Pancreas (tissue), 10 donors: Measurements from ENCODE around the gene ZBTB46. TPM values are rescaled to one million over a fixed set of nuclear protein-coding genes. Genes with fewer than 3 reads are reported as not detected.

Experiments
- ATAC-seq, 4 donors: fragments of 200-7000 bp; cut with Tn5 transposase; one replicate each; pipeline versions ENCODE4 v1.8.0 to v1.9.1; 2020; ENCODE audit warnings: mild to moderate bottlenecking in 4 of 4, moderate library complexity in 4 of 4
- DNase-seq, 6 donors: peaks; one replicate each; pipeline ENCODE4 v3.0.0-alpha.2; 2020
- FAIRE-seq: peaks from 2 replicates; lab custom pipeline; 2012; peaks lifted over from hg19 to GRCh38; lab: Jason Lieb, UNC
- H3K27ac ChIP-seq, 4 donors: fragments of 200-600 bp; sonication (generic); 1 replicate in 3 of 4; 2 replicates in 1 of 4; pipeline versions ENCODE4 v1.5.0 to v1.8.0; 2020
- H3K27me3 ChIP-seq, 4 donors: fragments of 200-600 bp; one replicate each; pipeline ENCODE4 v1.8.0; 2021
- H3K36me3 ChIP-seq, 3 donors: fragments of 200-600 bp; sonication (generic) in 1 of 3; one replicate each; pipeline versions ENCODE4 v1.5.0 to v1.8.0; 2020 to 2021
- H3K4me1 ChIP-seq, 3 donors: fragments of 200-600 bp; one replicate each; pipeline ENCODE4 v1.8.0; 2021
- H3K4me3 ChIP-seq, 4 donors: fragments of 200-600 bp; sonication (generic) in 2 of 4; one replicate each; pipeline versions ENCODE4 v1.5.0 to v1.8.0; 2020 to 2021
- H3K9me3 ChIP-seq, 4 donors: fragments of 200-600 bp; one replicate each; pipeline ENCODE4 v1.8.0; 2021
- CTCF ChIP-seq, 4 donors: fragments of 200-600 bp; sonication (generic) in 3 of 4; IDR thresholded peaks; one replicate each; pipeline versions ENCODE4 v1.5.0 to v1.8.0; 2021; ENCODE audit warnings: antibody characterized with exemption in 4 of 4
- WGBS, 2 donors: extraction: QIAGEN DNeasy Blood & Tissue Kit; methylation state at CpG; one replicate each; pipeline ENCODE4 v1.1.7; 2013; 5-methylcytosine and 5-hydroxymethylcytosine counted together
- intact Hi-C, 3 donors: fragments of 100-400 bp; cut with DNase I; formaldehyde crosslinking; loops; one replicate each; pipeline versions ENCODE4 v1.11.1 to v1.14.2; 2022
- polyA plus RNA-seq, 2 donors: library from polyadenylated mRNA; stranded (reverse); fragments of 200-250 nt; gene quantifications; one replicate each; pipeline ENCODE4 v1.2.3, GENCODE V29; 2013
- total RNA-seq, 6 donors: library from RNA; stranded (reverse); fragmentation: NEBNext Ultra II Directional in 4 of 6; extraction: Animal tissue kit (Norgen Biotek cat#: 25700) in 4 of 6; gene quantifications; one replicate each; pipeline versions ENCODE4 v1.2.1 to v1.2.4, GENCODE V29; 2021 to 2023
- donor health status: healthy with polysubstance abuse.
- donor health status: DM: no; HTN: no; CAD: no; lungs with moderate emphysema.
- donor health status: DM: no; HTN: no; CAD: no.
- donor health status: control.
- donor health status: control.
- donor health status: Bipolar disorder and iron deficiency.
- donor health status: DM: yes; HTN: yes; CAD: no.
- donor health status: DM: no; HTN: no; CAD: no.
- donor health status: DM: no; HTN: no; CAD: no.
- donor health status: DM: yes; HTN: yes; CAD: no.

The ZBTB46 gene
- total and polyA plus RNA-seq, 8 donors: 2.2 to 7.4 (median 3.0) TPM

GRCh38 chr20:63753381-63753780, 77.7 kb downstream of the ZBTB46 start:
- no peak overlapping the region for H3K27ac ChIP-seq
- intact Hi-C loops: no loop called here
- 88 to 90% methylated on average over 13 of the region's 13 CpGs for WGBS, 2 donors
- TF ChIP-seq CTCF (IDR thresholded peaks at IDR 0.05): no peak
- H3K9me3 ChIP-seq: no peaks in the 10 kb centered on the region
- H3K36me3 ChIP-seq: no peaks in the 10 kb centered on the region
- no peak for FAIRE-seq
- no peak overlapping the region for H3K4me3 ChIP-seq
- peak in 1 of 6 donors; percentile 12 for DNase-seq
- no peaks in the 10 kb centered on the region for H3K27me3 ChIP-seq
- ATAC-seq: no peak
- no peaks in the 10 kb centered on the region for H3K4me1 ChIP-seq

- WGBS, 2 donors: 91 to 93% methylated on average over 48 to 50 of the region's 50 CpGs
- H3K9me3 ChIP-seq: no peaks in the 10 kb centered on the region
- H3K27me3 ChIP-seq: no peaks in the 10 kb centered on the region
- H3K27ac ChIP-seq: no peak overlapping the region
- DNase-seq (peak in 1 of 6 donors; percentile 57), ATAC-seq (no peak), FAIRE-seq (no peak)
- H3K36me3 ChIP-seq: no peaks in the 10 kb centered on the region
- intact Hi-C loops: no loop called here
- TF ChIP-seq CTCF (IDR thresholded peaks at IDR 0.05): no peak
- H3K4me1 ChIP-seq: no peaks in the 10 kb centered on the region
- no peak overlapping the region for H3K4me3 ChIP-seq
Observed at GRCh38 chr20:63752411-63753101, 78.5 kb downstream of the ZBTB46 start.

DNA sequence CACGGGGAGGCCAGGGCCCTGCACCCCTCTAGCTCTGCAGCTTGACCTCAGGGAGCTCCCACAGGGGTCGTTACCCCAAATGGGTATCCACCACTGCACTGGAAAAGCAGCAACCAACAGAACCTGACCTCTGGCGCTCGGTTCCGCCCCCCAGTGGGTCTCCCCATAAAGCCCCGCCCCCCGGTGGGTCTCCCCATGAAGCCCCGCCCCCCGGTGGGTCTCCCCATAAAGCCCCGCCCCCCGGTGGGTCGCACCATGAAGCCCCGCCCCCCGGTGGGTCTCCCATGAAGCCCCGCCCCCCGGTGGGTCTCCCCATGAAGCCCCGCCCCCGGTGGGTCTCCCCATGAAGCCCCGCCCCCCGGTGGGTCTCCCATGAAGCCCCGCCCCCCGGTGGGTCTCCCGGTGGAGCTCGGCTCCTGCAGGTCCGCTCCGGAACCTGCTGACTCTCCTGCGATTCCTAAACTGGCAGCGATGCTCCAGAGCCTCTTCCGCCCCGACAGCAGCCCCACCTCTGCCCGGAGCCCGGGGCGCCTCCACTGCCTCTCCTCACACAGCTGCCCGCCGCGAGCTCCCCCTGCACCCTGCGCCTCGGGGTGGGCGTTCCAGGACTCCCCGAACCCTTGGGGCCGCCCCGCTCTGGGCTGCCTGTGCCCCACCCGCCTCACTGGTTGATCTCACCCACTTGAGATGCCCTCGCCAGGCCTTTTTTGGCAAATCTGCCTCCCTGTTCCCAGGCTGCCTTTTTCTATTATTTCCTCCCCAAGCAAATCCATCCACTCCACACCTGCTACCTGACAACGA, 79.4 kb downstream of the ZBTB46 start:
- 58 to 64% methylated on average over 23 to 44 of the region's 45 CpGs for WGBS, 2 donors
- Histone ChIP-seq H3K27ac (no peak overlapping the region), H3K4me3 (no peak overlapping the region), H3K9me3 (no peaks in the 10 kb centered on the region), H3K4me1 (no peaks in the 10 kb centered on the region), H3K27me3 (no peaks in the 10 kb centered on the region), H3K36me3 (no peaks in the 10 kb centered on the region)
- intact Hi-C loops: no loop called here
- ATAC-seq (no peak), FAIRE-seq (no peak), DNase-seq (peak in 2 of 6 donors; percentile 26 to 78)
- no peak for TF ChIP-seq CTCF (IDR thresholded peaks at IDR 0.05)

DNA sequence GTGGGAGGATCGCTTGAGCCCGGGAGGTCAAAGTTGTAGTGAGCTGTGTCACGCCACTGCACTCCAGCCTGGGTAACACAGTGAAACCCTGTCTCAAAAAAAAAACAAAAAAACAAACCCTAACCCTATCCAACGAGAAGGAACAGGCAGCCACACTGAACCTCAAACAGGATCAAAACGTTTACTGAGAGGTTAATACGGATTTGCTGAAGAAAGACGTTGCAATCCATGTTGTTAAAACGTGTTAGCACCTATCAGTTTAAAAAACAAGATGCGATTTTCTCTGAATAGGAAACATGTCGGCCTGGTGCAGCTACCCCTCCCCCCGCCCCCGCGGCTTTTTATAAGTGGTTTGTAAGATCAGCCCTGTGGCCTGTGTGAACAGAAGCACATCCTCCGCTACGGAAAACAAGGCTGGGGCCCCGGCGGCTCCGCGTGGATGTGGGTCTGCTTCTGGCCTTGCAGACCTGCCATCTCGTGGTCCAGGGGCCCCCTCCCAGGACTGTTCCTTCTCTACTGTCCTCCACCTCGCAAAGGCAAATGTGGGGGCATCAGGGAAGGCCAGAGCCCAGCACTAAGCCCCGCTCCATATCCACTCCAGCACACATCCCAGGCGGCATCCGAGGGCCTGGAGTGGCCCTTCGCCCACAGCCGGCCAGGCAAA, 80.1 kb downstream of the ZBTB46 start:
- no peak for FAIRE-seq
- no peak for ATAC-seq
- no peak for TF ChIP-seq CTCF (IDR thresholded peaks at IDR 0.05)
- no peaks in the 10 kb centered on the region for H3K36me3 ChIP-seq
- peak in 2 of 6 donors; percentile 17 to 23 for DNase-seq
- H3K9me3 ChIP-seq: no peaks in the 10 kb centered on the region
- H3K4me3 ChIP-seq: no peak overlapping the region
- H3K27ac ChIP-seq: no peak overlapping the region
- no peaks in the 10 kb centered on the region for H3K4me1 ChIP-seq
- intact Hi-C loops: no loop called here
- WGBS, 2 donors: 77 to 79% methylated on average over 26 of the region's 26 CpGs
- H3K27me3 ChIP-seq: no peaks in the 10 kb centered on the region
